Liver (tissue), 9 donors: Measurements from ENCODE around the gene ADAMTS3. TPM values are rescaled to one million over a fixed set of nuclear protein-coding genes. Genes with fewer than 3 reads are reported as not detected.

Experiments
- DNase-seq: peaks from one replicate; pipeline ENCODE4 v3.0.0-alpha.2; 2017; ENCODE audit warnings: low spot score
- H3K27ac ChIP-seq, 2 donors: one replicate each; pipeline ENCODE4 v1.7.0; 2013; ENCODE audit warnings: inconsistent platforms in 2 of 2, low read length in 2 of 2, control low read depth in 1 of 2, low read depth in 1 of 2, mild to moderate bottlenecking in 1 of 2
- H3K27me3 ChIP-seq, 4 donors: one replicate each; pipeline versions ENCODE4 v1.6.1 to v1.7.0; 2013; ENCODE audit warnings: low read length in 3 of 4, inconsistent platforms in 1 of 4, mild to moderate bottlenecking in 1 of 4, moderate library complexity in 1 of 4; ENCODE audit not compliant: control insufficient read depth in 4 of 4, insufficient read depth in 4 of 4
- H3K36me3 ChIP-seq, 4 donors: one replicate each; pipeline versions ENCODE4 v1.6.1 to v1.7.0; 2013; ENCODE audit warnings: low read length in 3 of 4, mild to moderate bottlenecking in 3 of 4, low read depth in 1 of 4, moderate library complexity in 1 of 4; ENCODE audit not compliant: control insufficient read depth in 4 of 4, insufficient read depth in 3 of 4
- H3K4me1 ChIP-seq, 4 donors: one replicate each; pipeline versions ENCODE4 v1.6.1 to v1.7.0; 2013; ENCODE audit warnings: low read length in 3 of 4, mild to moderate bottlenecking in 3 of 4, moderate library complexity in 1 of 4; ENCODE audit not compliant: control insufficient read depth in 4 of 4, insufficient read depth in 4 of 4
- H3K4me3 ChIP-seq, 3 donors: one replicate each; pipeline versions ENCODE4 v1.6.1 to v1.7.0; 2013; ENCODE audit warnings: low read length in 3 of 3, control low read depth in 1 of 3, low read depth in 1 of 3, mild to moderate bottlenecking in 1 of 3
- H3K9ac ChIP-seq, 2 donors: one replicate each; pipeline ENCODE4 v1.7.0; 2013; ENCODE audit warnings: low read length in 2 of 2, mild to moderate bottlenecking in 2 of 2, moderate library complexity in 2 of 2, control low read depth in 1 of 2, low read depth in 1 of 2
- H3K9me3 ChIP-seq, 4 donors: one replicate each; pipeline versions ENCODE4 v1.6.1 to v1.7.0; 2013; ENCODE audit warnings: low read length in 3 of 4; ENCODE audit not compliant: control insufficient read depth in 4 of 4
- EGR1 ChIP-seq, 2 donors: IDR thresholded peaks; 2 replicates each; pipeline ENCODE4 v1.6.1; 2016 to 2018; ENCODE audit warnings: antibody characterized with exemption in 2 of 2, low read depth in 2 of 2
- FOXA1 ChIP-seq: IDR thresholded peaks from 2 replicates; pipeline ENCODE4 v1.6.1; 2016; ENCODE audit warnings: antibody characterized with exemption
- FOXA2 ChIP-seq: IDR thresholded peaks from 2 replicates; pipeline ENCODE4 v1.6.1; 2016; ENCODE audit warnings: antibody characterized with exemption
- GABPA ChIP-seq, 2 donors: IDR thresholded peaks in 1 of 2; conservative IDR thresholded peaks in 1 of 2; 2 replicates each; pipeline ENCODE4 v1.6.1; 2016; ENCODE audit warnings: antibody characterized with exemption in 2 of 2, mild to moderate bottlenecking in 1 of 2, moderate library complexity in 1 of 2
- HNF4A ChIP-seq, 2 donors: conservative IDR thresholded peaks; 2 replicates each; pipeline ENCODE4 v1.6.1; 2016; ENCODE audit warnings: antibody characterized with exemption in 2 of 2, mild to moderate bottlenecking in 2 of 2
- HNF4G ChIP-seq: IDR thresholded peaks from 2 replicates; pipeline ENCODE4 v1.6.1; 2016; ENCODE audit warnings: antibody characterized with exemption
- JUND ChIP-seq, 2 donors: IDR thresholded peaks; 2 replicates each; pipeline ENCODE4 v1.6.1; 2016; ENCODE audit warnings: antibody characterized with exemption in 2 of 2
- NR2F2 ChIP-seq: IDR thresholded peaks from 2 replicates; pipeline ENCODE4 v1.6.1; 2016; ENCODE audit warnings: antibody characterized with exemption
- RAD21 ChIP-seq, 2 donors: IDR thresholded peaks; 2 replicates each; pipeline ENCODE4 v1.6.1; 2016; ENCODE audit warnings: antibody characterized with exemption in 2 of 2, mild to moderate bottlenecking in 2 of 2
- RXRA ChIP-seq, 2 donors: IDR thresholded peaks; 2 replicates each; pipeline ENCODE4 v1.6.1; 2017 to 2018; ENCODE audit warnings: antibody characterized with exemption in 2 of 2, mild to moderate bottlenecking in 1 of 2
- SP1 ChIP-seq: IDR thresholded peaks from 2 replicates; pipeline ENCODE4 v1.6.1; 2018; ENCODE audit warnings: antibody characterized with exemption, mild to moderate bottlenecking
- TAF1 ChIP-seq: conservative IDR thresholded peaks from 2 replicates; pipeline ENCODE4 v1.6.1; 2016; ENCODE audit warnings: antibody characterized with exemption, mild to moderate bottlenecking
- YY1 ChIP-seq: IDR thresholded peaks from 2 replicates; pipeline ENCODE4 v1.6.1; 2016; ENCODE audit warnings: antibody characterized with exemption, mild to moderate bottlenecking
- WGBS: extraction: QIAGEN DNeasy Blood & Tissue Kit; methylation state at CpG from one replicate; pipeline ENCODE4 v1.1.7; 2013; 5-methylcytosine and 5-hydroxymethylcytosine counted together
- polyA plus RNA-seq, 2 donors: library from polyadenylated mRNA; stranded (reverse) in 1 of 2; unstranded in 1 of 2; fragments of 200-250 nt in 1 of 2; fragments of >200 nt in 1 of 2; fragmentation: Nextera tagmentation in 1 of 2; extraction: Ambion mirVana in 1 of 2; gene quantifications; one replicate each; pipeline versions ENCODE4 v1.2.1 to v1.2.3, GENCODE V29; 2013 to 2015
- total RNA-seq, 2 donors: library from RNA; depleted of rRNA; stranded (reverse); fragments of >200 nt; gene quantifications; one replicate each; pipeline ENCODE4 v1.2.3, GENCODE V29; 2014
- TF ChIP-seq, protein P1 (sequence below): IDR thresholded peaks from 2 replicates; pipeline ENCODE4 v1.6.1; 2016; ENCODE audit warnings: antibody characterized with exemption, mild to moderate bottlenecking
- TF ChIP-seq, protein P2 (sequence below): IDR thresholded peaks from 2 replicates; pipeline ENCODE4 v1.6.1; 2016; ENCODE audit warnings: antibody characterized with exemption
- TF ChIP-seq, protein P3 (sequence below): fragments of 150-350 bp; IDR thresholded peaks from 2 replicates; pipeline ENCODE4 v1.5.1; 2017; ENCODE audit warnings: improper control_type of control experiment, low read depth, low read length; ENCODE audit not compliant: missing input control
- donor health status: healthy.
- donor health status: healthy.
- donor health status: healthy.
- donor health status: healthy.
- donor health status: healthy.

ADAMTS3 gene
- total and polyA plus RNA-seq, 4 donors = 0.12 to 1.9 (median 0.25) TPM; not detected in 1

DNA sequence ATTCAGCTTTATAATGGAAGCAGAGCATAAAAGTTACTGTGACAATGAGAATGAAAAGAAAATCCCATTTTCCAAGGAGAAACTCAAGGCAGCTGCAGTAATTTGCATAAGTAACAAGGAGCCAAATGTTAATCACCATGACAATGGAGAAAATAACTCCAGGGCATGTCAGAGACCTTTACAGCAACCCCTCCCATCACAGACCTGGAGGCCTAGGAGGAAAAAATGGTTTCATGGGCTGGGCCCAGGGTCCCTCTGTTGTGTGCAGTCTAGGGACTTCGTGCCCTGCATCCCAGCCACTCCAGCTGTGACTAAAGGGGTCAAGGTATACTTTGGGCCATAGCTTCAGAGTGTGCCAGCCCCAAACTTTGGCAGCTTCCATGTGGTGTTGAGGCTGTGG, 313.8 kb downstream of the ADAMTS3 start:
- WGBS = 84% methylated on average over 1 of the region's 1 CpG
- DNase-seq = no peak
- TF ChIP-seq, protein P1, sequence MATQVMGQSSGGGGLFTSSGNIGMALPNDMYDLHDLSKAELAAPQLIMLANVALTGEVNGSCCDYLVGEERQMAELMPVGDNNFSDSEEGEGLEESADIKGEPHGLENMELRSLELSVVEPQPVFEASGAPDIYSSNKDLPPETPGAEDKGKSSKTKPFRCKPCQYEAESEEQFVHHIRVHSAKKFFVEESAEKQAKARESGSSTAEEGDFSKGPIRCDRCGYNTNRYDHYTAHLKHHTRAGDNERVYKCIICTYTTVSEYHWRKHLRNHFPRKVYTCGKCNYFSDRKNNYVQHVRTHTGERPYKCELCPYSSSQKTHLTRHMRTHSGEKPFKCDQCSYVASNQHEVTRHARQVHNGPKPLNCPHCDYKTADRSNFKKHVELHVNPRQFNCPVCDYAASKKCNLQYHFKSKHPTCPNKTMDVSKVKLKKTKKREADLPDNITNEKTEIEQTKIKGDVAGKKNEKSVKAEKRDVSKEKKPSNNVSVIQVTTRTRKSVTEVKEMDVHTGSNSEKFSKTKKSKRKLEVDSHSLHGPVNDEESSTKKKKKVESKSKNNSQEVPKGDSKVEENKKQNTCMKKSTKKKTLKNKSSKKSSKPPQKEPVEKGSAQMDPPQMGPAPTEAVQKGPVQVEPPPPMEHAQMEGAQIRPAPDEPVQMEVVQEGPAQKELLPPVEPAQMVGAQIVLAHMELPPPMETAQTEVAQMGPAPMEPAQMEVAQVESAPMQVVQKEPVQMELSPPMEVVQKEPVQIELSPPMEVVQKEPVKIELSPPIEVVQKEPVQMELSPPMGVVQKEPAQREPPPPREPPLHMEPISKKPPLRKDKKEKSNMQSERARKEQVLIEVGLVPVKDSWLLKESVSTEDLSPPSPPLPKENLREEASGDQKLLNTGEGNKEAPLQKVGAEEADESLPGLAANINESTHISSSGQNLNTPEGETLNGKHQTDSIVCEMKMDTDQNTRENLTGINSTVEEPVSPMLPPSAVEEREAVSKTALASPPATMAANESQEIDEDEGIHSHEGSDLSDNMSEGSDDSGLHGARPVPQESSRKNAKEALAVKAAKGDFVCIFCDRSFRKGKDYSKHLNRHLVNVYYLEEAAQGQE = no peak
- TF ChIP-seq SP1 (no peak), GABPA (IDR thresholded peaks at IDR 0.05 in 1 of 2, conservative IDR thresholded peaks at IDR 0.05 in 1 of 2) (no peak), HNF4A (conservative IDR thresholded peaks at IDR 0.05) (no peak), FOXA1 (no peak), FOXA2 (no peak)
- Histone ChIP-seq H3K27me3 (no peaks in the 10 kb centered on the region), H3K36me3 (no peaks in the 10 kb centered on the region), H3K9ac (no peak overlapping the region), H3K9me3 (no peaks in the 10 kb centered on the region), H3K4me1 (no peaks in the 10 kb centered on the region), H3K4me3 (no peak overlapping the region), H3K27ac (no peak overlapping the region)

DNA sequence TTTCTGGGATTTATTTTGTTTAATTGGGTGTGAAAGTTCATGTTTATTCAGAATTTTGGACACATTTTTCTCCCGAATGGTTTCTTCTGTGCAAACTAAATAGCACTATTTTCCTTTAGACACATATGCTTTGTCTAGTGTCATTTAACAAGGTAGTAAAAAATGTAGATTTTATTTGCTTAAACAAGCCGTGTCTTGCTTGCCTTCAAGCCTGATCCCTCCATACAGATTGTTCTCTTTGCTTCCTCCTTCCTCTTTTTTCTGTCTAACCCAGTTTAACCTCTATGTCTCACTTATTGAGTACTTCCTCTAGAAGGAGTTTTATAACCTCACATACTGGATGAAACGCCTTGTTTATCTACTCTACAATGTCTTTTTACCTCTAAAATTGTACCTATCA, 325.4 kb downstream of the ADAMTS3 start:
- Histone ChIP-seq H3K27me3 (no peaks in the 10 kb centered on the region), H3K9me3 (no peaks in the 10 kb centered on the region), H3K4me3 (no peak overlapping the region), H3K27ac (no peak overlapping the region), H3K36me3 (no peaks in the 10 kb centered on the region), H3K9ac (no peak overlapping the region), H3K4me1 (no peaks in the 10 kb centered on the region)
- TF ChIP-seq GABPA (IDR thresholded peaks at IDR 0.05 in 1 of 2, conservative IDR thresholded peaks at IDR 0.05 in 1 of 2) (no peak), JUND (IDR thresholded peaks at IDR 0.05) (no peak), NR2F2 (no peak), FOXA2 (no peak), FOXA1 (no peak), EGR1 (IDR thresholded peaks at IDR 0.05; ENCODE audit: low read depth in 2 of 2) (no peak), TAF1 (no peak), RXRA (IDR thresholded peaks at IDR 0.05) (no peak), RAD21 (IDR thresholded peaks at IDR 0.05) (no peak), HNF4G (no peak), SP1 (no peak), YY1 (no peak)
- TF ChIP-seq, protein P2, sequence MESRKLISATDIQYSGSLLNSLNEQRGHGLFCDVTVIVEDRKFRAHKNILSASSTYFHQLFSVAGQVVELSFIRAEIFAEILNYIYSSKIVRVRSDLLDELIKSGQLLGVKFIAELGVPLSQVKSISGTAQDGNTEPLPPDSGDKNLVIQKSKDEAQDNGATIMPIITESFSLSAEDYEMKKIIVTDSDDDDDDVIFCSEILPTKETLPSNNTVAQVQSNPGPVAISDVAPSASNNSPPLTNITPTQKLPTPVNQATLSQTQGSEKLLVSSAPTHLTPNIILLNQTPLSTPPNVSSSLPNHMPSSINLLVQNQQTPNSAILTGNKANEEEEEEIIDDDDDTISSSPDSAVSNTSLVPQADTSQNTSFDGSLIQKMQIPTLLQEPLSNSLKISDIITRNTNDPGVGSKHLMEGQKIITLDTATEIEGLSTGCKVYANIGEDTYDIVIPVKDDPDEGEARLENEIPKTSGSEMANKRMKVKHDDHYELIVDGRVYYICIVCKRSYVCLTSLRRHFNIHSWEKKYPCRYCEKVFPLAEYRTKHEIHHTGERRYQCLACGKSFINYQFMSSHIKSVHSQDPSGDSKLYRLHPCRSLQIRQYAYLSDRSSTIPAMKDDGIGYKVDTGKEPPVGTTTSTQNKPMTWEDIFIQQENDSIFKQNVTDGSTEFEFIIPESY = no peak
- TF ChIP-seq, protein P3, sequence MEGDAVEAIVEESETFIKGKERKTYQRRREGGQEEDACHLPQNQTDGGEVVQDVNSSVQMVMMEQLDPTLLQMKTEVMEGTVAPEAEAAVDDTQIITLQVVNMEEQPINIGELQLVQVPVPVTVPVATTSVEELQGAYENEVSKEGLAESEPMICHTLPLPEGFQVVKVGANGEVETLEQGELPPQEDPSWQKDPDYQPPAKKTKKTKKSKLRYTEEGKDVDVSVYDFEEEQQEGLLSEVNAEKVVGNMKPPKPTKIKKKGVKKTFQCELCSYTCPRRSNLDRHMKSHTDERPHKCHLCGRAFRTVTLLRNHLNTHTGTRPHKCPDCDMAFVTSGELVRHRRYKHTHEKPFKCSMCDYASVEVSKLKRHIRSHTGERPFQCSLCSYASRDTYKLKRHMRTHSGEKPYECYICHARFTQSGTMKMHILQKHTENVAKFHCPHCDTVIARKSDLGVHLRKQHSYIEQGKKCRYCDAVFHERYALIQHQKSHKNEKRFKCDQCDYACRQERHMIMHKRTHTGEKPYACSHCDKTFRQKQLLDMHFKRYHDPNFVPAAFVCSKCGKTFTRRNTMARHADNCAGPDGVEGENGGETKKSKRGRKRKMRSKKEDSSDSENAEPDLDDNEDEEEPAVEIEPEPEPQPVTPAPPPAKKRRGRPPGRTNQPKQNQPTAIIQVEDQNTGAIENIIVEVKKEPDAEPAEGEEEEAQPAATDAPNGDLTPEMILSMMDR = no peak
- TF ChIP-seq, protein P1 = no peak
- DNase-seq = no peak
- WGBS = 36% methylated on average over 3 of the region's 3 CpGs
